GM19438 (cell line): ENCODE data around the gene POGZ.
"Not testable (repeated sequence)": the region's sequence is repeated elsewhere in the genome, so short reads cannot be mapped to it uniquely, and the experiment has no call there.

ENCODE experiments used
- ATAC-seq: cut with Tn5 transposase; IDR thresholded peaks from one replicate; pipeline ENCODE4 v1.9.1; 2021; ENCODE audit warnings: low read depth; ENCODE audit not compliant: unreplicated experiment

The POGZ gene

GRCh38 chr1:151419819-151420218 is 39.5 kb downstream of the POGZ start:
- no peak for ATAC-seq

GRCh38 chr1:151418081-151418480 is 41.2 kb downstream of the POGZ start:
- ATAC-seq, result no peak

- no peak for ATAC-seq
Measured at GRCh38 chr1:151416231-151416630, 43.1 kb downstream of the POGZ start.

GRCh38 chr1:151411884-151412283 is 47.4 kb downstream of the POGZ start:
- ATAC-seq, result no peak

GRCh38 chr1:151408891-151409290 is 50.4 kb downstream of the POGZ start:
- no peak for ATAC-seq

- ATAC-seq, result no peak
Measured at GRCh38 chr1:151407304-151407703, 52.0 kb downstream of the POGZ start.

GRCh38 chr1:151406176-151406575 is 53.1 kb downstream of the POGZ start:
- no peak for ATAC-seq

GRCh38 chr1:151405187-151405951 is 53.9 kb downstream of the POGZ start:
- no peak for ATAC-seq

- ATAC-seq, result no peak
Measured at GRCh38 chr1:151403612-151404011, 55.7 kb downstream of the POGZ start.

- no peak for ATAC-seq
Measured at GRCh38 chr1:151402764-151403163, 56.5 kb downstream of the POGZ start.

- ATAC-seq, result no peak
Measured at GRCh38 chr1:151401860-151402259, 57.4 kb downstream of the POGZ start.

- no peak for ATAC-seq
Measured at GRCh38 chr1:151401125-151401788, 58.0 kb downstream of the POGZ start.

- peak; percentile 81 for ATAC-seq
Measured at GRCh38 chr1:151399324-151400171, 59.7 kb downstream of the POGZ start, which contains the start of gene PSMB4. PSMB4 (plus strand) TSS chr1:151399573; CDS start chr1:151399588, 15 bp downstream.

GRCh38 chr1:151396265-151396664 is 63.0 kb downstream of the POGZ start:
- ATAC-seq, result not testable (repeated sequence)

GRCh38 chr1:151393583-151393982 is 65.7 kb downstream of the POGZ start:
- no peak for ATAC-seq

- no peak for ATAC-seq
Measured at GRCh38 chr1:151391079-151391563, 68.2 kb downstream of the POGZ start.

GRCh38 chr1:151390221-151391078 is 68.8 kb downstream of the POGZ start:
- not testable (repeated sequence) for ATAC-seq

GRCh38 chr1:151386002-151386401 is 73.3 kb downstream of the POGZ start:
- ATAC-seq, result no peak

GRCh38 chr1:151384584-151384983 is 74.7 kb downstream of the POGZ start:
- no peak for ATAC-seq
